ENCODE results near the gene HPGDS. TPM values are rescaled to one million over a fixed set of nuclear protein-coding genes. Genes with fewer than 3 reads are reported as not detected.

The HPGDS gene
- total and polyA plus RNA-seq, 2 donors from 2014 or later, result 1.9 to 7.4 TPM

DNA sequence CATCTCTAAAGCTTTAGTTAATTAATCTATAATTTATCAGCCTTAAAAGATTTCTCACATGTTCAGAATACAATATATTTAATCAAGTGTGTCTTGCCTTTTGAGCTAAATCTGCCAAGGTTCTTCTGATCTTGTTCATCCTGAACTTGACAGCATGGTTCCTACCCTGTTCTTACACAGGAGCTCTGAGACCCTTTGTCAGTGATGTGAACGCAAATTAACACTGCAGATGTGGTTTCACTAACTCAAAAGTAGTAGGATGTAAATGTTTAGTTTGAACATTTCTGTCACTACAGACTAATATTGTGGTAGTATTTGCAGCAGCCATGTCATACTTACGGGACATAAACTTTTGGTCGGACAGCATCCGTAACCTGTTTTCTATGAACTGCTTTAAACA lies 75.6 kb downstream of the HPGDS start:
- DNase-seq, result no peak
- no peak overlapping the region for H3K27ac ChIP-seq (ENCODE audit: low read depth in 2 of 2, low read length in 2 of 2)
- H3K36me3 ChIP-seq (ENCODE audit: control insufficient read depth in 2 of 3, insufficient read depth in 3 of 3, low read length in 3 of 3), result peaks cover 0 to 3% (median 2%) of the 10 kb centered on the region in 3 donors
- H3K9ac ChIP-seq (ENCODE audit: low read length in 3 of 3), result no peak overlapping the region
- H3K4me3 ChIP-seq (ENCODE audit: low read length in 3 of 3), result no peak overlapping the region
- no peak for FAIRE-seq
- H3K4me1 ChIP-seq (ENCODE audit: control insufficient read depth in 2 of 3, insufficient read depth in 2 of 3, low read depth in 1 of 3, low read length in 3 of 3), result no peaks in the 10 kb centered on the region
- TF ChIP-seq, protein P1, sequence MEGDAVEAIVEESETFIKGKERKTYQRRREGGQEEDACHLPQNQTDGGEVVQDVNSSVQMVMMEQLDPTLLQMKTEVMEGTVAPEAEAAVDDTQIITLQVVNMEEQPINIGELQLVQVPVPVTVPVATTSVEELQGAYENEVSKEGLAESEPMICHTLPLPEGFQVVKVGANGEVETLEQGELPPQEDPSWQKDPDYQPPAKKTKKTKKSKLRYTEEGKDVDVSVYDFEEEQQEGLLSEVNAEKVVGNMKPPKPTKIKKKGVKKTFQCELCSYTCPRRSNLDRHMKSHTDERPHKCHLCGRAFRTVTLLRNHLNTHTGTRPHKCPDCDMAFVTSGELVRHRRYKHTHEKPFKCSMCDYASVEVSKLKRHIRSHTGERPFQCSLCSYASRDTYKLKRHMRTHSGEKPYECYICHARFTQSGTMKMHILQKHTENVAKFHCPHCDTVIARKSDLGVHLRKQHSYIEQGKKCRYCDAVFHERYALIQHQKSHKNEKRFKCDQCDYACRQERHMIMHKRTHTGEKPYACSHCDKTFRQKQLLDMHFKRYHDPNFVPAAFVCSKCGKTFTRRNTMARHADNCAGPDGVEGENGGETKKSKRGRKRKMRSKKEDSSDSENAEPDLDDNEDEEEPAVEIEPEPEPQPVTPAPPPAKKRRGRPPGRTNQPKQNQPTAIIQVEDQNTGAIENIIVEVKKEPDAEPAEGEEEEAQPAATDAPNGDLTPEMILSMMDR (IDR thresholded peaks at IDR 0.05; ENCODE audit: borderline replicate concordance, extremely low read depth, insufficient read depth), result no peak
- H3K9me3 ChIP-seq (ENCODE audit: control insufficient read depth in 2 of 3, insufficient read depth in 1 of 3, low read length in 3 of 3), result no peaks in the 10 kb centered on the region
- no peaks in the 10 kb centered on the region for H3K27me3 ChIP-seq (ENCODE audit: control insufficient read depth, insufficient read depth, low read length)
- intact Hi-C loops (cut with DNase I), result no loop called here

DNA sequence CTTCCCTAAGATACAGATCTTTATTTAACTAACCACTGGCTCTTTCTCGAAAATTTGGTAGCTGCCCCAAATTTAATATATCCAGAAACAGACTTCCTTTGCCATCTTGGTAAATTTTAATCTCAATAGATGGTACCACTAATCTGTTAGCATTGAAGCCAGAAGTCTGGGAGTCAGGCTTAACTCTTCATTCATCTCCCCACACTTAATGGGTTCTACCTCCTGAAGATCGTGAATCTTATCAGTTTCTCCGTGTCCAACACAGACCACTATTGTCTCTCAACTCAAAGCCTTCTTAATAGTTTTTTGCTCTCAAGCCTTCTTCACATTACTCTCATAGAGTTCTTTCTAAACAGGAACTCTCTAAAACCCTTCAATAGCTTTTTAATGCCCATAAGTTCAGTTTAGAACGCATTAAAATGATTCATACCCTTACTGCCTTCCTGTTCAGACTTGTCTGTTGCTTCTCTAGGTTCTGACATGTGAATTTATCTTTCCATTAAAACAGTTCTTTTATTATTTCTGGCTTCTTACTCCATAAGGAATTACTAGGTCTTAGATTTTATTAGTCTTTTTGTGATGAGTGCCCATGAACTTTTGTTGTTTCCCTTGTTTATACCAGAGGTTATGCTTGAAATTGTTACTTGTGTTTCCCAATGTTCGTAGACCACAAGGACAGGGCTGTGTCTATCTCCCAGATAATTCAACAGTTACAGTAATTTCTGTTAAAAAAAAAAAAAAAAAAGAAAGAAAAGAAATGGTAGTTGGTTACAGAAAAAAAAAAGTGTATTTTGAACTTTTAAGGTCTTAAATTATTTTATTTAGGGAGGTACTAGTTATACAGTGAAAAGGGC lies 80.2 kb downstream of the HPGDS start:
- no peak for FAIRE-seq
- H3K9ac ChIP-seq (ENCODE audit: low read length in 3 of 3), result no peak overlapping the region
- H3K27ac ChIP-seq (ENCODE audit: low read depth in 2 of 2, low read length in 2 of 2), result no peak overlapping the region
- DNase-seq, result peak in 1 of 5 donors; percentile 4
- H3K27me3 ChIP-seq (ENCODE audit: control insufficient read depth, insufficient read depth, low read length), result no peaks in the 10 kb centered on the region
- H3K4me3 ChIP-seq (ENCODE audit: low read length in 3 of 3), result no peak overlapping the region
- TF ChIP-seq, protein P1 (IDR thresholded peaks at IDR 0.05; ENCODE audit: borderline replicate concordance, extremely low read depth, insufficient read depth), result no peak
- no peaks in the 10 kb centered on the region for H3K9me3 ChIP-seq (ENCODE audit: control insufficient read depth in 2 of 3, insufficient read depth in 1 of 3, low read length in 3 of 3)
- intact Hi-C loops (cut with DNase I), result no loop called here
- peaks cover 0 to 2% (median 0%) of the 10 kb centered on the region in 3 donors for H3K36me3 ChIP-seq (ENCODE audit: control insufficient read depth in 2 of 3, insufficient read depth in 3 of 3, low read length in 3 of 3)
- no peaks in the 10 kb centered on the region for H3K4me1 ChIP-seq (ENCODE audit: control insufficient read depth in 2 of 3, insufficient read depth in 2 of 3, low read depth in 1 of 3, low read length in 3 of 3)

DNA sequence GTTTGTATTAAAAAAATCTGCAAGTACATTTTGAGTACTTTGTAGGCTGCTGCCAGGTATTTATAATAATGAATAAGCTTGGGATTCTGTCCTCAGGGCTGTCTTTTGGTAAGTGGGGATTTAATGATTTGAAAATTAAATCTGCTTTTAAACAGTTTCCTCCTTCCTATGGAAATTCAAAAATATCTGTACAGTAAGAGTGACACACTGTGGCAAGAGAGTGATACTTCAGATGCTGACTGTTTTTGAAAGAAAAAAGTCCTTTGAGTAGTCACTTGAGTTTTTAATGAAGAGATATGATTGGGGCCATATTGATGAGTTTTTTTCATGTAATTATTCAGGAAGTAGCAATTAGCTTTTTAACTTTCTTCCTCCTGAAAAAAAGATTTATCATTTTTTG lies 85.8 kb downstream of the HPGDS start:
- H3K27me3 ChIP-seq (ENCODE audit: control insufficient read depth, insufficient read depth, low read length), result no peaks in the 10 kb centered on the region
- intact Hi-C loops (cut with DNase I), result no loop called here
- no peak overlapping the region for H3K4me3 ChIP-seq (ENCODE audit: low read length in 3 of 3)
- H3K9me3 ChIP-seq (ENCODE audit: control insufficient read depth in 2 of 3, insufficient read depth in 1 of 3, low read length in 3 of 3), result no peaks in the 10 kb centered on the region
- FAIRE-seq (no peak), DNase-seq (peak in 1 of 5 donors; percentile 4)
- H3K4me1 ChIP-seq (ENCODE audit: control insufficient read depth in 2 of 3, insufficient read depth in 2 of 3, low read depth in 1 of 3, low read length in 3 of 3), result no peaks in the 10 kb centered on the region
- no peak overlapping the region for H3K27ac ChIP-seq (ENCODE audit: low read depth in 2 of 2, low read length in 2 of 2)
- H3K9ac ChIP-seq (ENCODE audit: low read length in 3 of 3), result no peak overlapping the region
- TF ChIP-seq, protein P1 (IDR thresholded peaks at IDR 0.05; ENCODE audit: borderline replicate concordance, extremely low read depth, insufficient read depth), result no peak
- no peaks in the 10 kb centered on the region for H3K36me3 ChIP-seq (ENCODE audit: control insufficient read depth in 2 of 3, insufficient read depth in 3 of 3, low read length in 3 of 3)
